ENCODE results near the gene SEC14L3.

Gene SEC14L3

GRCh38 chr22:30421695-30422480 lies 49.9 kb downstream of the SEC14L3 start:
- no peak for DNase-seq

- DNase-seq = peak; percentile 77
These were observed 51.3 kb downstream of the SEC14L3 start for GRCh38 chr22:30420347-30421125.

GRCh38 chr22:30416837-30417236 lies 55.0 kb downstream of the SEC14L3 start:
- no peak for DNase-seq

- DNase-seq = no peak
These were observed 55.4 kb downstream of the SEC14L3 start for GRCh38 chr22:30416403-30416802.

- no peak for DNase-seq
These were observed 57.2 kb downstream of the SEC14L3 start for GRCh38 chr22:30414525-30415047.

GRCh38 chr22:30413745-30414524 lies 57.9 kb downstream of the SEC14L3 start:
- no peak for DNase-seq

GRCh38 chr22:30413001-30413400 lies 58.8 kb downstream of the SEC14L3 start:
- no peak for DNase-seq

- no peak for DNase-seq
These were observed 60.0 kb downstream of the SEC14L3 start for GRCh38 chr22:30411780-30412179.

Measured in fibroblast of skin of scalp (primary cell).